ENCODE data around the gene CACNA1I. TPM values are rescaled to one million over a fixed set of nuclear protein-coding genes. Genes with fewer than 3 reads are reported as not detected.

The CACNA1I gene
- polyA plus RNA-seq, 1 donor, result 0.04 TPM

GRCh38 chr22:39684702-39685281 is 114.2 kb downstream of the CACNA1I start:
- H3K36me3 ChIP-seq (ENCODE audit: control insufficient read depth, insufficient read depth, low read length), result no peaks in the 10 kb centered on the region
- H3K9me3 ChIP-seq (ENCODE audit: control insufficient read depth, low read depth, low read length), result no peaks in the 10 kb centered on the region
- DNase-seq, result no peak
- WGBS (ENCODE audit: insufficient coverage, low lambda C conversion rate), result no CpG with 5 or more reads among the region's 12 CpGs
- no peak overlapping the region for H3K27ac ChIP-seq (ENCODE audit: low read length)
- H3K27me3 ChIP-seq (ENCODE audit: control insufficient read depth, insufficient read depth, low read length), result peaks cover 33% of the 10 kb centered on the region
- H3K4me3 ChIP-seq (ENCODE audit: low read length), result no peak overlapping the region
- peaks cover 2% of the 10 kb centered on the region for H3K4me1 ChIP-seq (ENCODE audit: control insufficient read depth, insufficient read depth, low read length)

DNA sequence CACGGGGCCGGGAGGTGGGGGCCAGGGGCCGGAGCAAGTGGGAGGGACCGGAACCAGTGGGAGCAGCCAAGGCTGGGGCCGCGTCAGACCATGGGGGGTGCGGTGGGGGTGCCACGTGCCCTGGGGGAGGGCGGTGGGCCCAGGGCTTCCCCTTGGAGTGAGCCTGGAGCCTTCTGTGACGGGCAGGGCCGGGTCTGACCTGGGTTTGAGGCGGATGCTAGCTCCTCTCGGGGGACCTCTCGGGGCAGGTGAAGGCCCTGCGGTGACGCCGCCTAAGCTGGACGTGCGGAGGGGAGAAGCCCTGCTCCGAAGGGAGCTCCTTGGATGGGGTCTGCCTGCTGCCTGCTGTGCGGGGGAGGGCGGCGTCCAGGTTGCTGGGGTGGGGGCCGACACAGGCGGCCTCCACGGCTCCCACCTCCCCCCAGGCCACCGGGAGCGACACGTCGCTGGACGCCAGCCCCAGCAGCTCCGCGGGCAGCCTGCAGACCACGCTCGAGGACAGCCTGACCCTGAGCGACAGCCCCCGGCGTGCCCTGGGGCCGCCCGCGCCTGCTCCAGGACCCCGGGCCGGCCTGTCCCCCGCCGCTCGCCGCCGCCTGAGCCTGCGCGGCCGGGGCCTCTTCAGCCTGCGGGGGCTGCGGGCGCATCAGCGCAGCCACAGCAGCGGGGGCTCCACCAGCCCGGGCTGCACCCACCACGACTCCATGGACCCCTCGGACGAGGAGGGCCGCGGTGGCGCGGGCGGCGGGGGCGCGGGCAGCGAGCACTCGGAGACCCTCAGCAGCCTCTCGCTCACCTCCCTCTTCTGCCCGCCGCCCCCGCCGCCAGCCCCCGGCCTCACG is 115.0 kb downstream of the CACNA1I start:
- H3K36me3 ChIP-seq (ENCODE audit: control insufficient read depth, insufficient read depth, low read length), result no peaks in the 10 kb centered on the region
- peaks cover 39% of the 10 kb centered on the region for H3K27me3 ChIP-seq (ENCODE audit: control insufficient read depth, insufficient read depth, low read length)
- no peak for DNase-seq
- H3K4me3 ChIP-seq (ENCODE audit: low read length), result no peak overlapping the region
- peaks cover 6% of the 10 kb centered on the region for H3K4me1 ChIP-seq (ENCODE audit: control insufficient read depth, insufficient read depth, low read length)
- no peaks in the 10 kb centered on the region for H3K9me3 ChIP-seq (ENCODE audit: control insufficient read depth, low read depth, low read length)
- no peak overlapping the region for H3K27ac ChIP-seq (ENCODE audit: low read length)
- no CpG with 5 or more reads among the region's 77 CpGs for WGBS (ENCODE audit: insufficient coverage, low lambda C conversion rate)

DNA sequence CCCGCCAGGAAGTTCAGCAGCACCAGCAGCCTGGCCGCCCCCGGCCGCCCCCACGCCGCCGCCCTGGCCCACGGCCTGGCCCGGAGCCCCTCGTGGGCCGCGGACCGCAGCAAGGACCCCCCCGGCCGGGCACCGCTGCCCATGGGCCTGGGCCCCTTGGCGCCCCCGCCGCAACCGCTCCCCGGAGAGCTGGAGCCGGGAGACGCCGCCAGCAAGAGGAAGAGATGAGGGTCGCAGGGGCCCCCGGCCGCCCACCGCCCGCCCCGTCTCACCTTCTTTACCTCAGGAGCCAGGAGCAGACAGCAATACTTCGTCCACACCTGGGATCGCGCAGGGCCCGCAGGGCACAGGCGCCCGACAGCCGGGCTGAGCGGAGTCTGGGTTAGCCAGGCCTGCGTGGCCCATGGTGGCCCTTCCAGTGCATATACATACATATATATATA is 115.6 kb downstream of the CACNA1I start:
- H3K4me1 ChIP-seq (ENCODE audit: control insufficient read depth, insufficient read depth, low read length), result peaks cover 6% of the 10 kb centered on the region
- H3K9me3 ChIP-seq (ENCODE audit: control insufficient read depth, low read depth, low read length), result no peaks in the 10 kb centered on the region
- DNase-seq, result no peak
- H3K27me3 ChIP-seq (ENCODE audit: control insufficient read depth, insufficient read depth, low read length), result peaks cover 44% of the 10 kb centered on the region
- H3K27ac ChIP-seq (ENCODE audit: low read length), result no peak overlapping the region
- WGBS (ENCODE audit: insufficient coverage, low lambda C conversion rate), result no CpG with 5 or more reads among the region's 39 CpGs
- H3K36me3 ChIP-seq (ENCODE audit: control insufficient read depth, insufficient read depth, low read length), result no peaks in the 10 kb centered on the region
- H3K4me3 ChIP-seq (ENCODE audit: low read length), result no peak overlapping the region

DNA sequence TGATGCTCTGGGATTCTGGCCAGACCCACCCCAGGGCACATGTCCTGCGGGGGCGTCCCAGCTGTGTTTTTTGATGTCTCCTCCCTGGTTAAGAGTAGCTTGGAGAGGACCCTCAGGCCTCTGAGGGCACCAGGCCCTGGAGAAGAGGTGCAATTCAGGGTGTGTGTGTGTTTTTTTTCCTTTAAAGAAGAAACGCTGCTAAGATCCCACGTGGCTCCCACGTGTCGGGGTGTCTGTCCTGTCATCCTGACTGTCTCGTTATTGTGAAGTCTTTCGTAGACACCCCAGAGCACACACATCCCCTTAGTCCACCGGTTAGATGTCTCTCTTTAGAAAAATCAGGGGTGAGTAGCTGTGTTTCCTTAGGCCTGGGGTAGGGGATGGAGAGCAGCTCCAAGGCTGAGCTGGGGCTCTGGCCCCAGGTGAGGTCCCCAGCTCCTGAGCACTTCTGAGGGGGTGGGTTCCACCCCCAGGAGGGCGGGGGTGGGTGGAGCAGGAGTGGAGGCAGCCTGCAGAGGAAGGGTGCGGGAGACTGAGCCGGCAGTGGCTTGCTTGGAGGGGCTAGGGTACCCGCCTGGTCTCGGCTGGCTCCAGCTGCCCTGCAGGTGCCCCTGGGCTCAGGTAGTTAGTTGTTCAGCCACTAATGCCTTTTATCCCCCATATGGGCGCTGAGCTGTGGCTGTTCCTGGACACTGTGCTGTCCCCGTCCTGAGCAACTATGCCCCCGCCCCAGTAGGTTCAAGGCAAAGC is 116.4 kb downstream of the CACNA1I start:
- no peaks in the 10 kb centered on the region for H3K36me3 ChIP-seq (ENCODE audit: control insufficient read depth, insufficient read depth, low read length)
- peaks cover 6% of the 10 kb centered on the region for H3K4me1 ChIP-seq (ENCODE audit: control insufficient read depth, insufficient read depth, low read length)
- peaks cover 51% of the 10 kb centered on the region for H3K27me3 ChIP-seq (ENCODE audit: control insufficient read depth, insufficient read depth, low read length)
- no CpG with 5 or more reads among the region's 17 CpGs for WGBS (ENCODE audit: insufficient coverage, low lambda C conversion rate)
- H3K9me3 ChIP-seq (ENCODE audit: control insufficient read depth, low read depth, low read length), result no peaks in the 10 kb centered on the region
- H3K4me3 ChIP-seq (ENCODE audit: low read length), result no peak overlapping the region
- DNase-seq, result no peak
- H3K27ac ChIP-seq (ENCODE audit: low read length), result no peak overlapping the region

DNA sequence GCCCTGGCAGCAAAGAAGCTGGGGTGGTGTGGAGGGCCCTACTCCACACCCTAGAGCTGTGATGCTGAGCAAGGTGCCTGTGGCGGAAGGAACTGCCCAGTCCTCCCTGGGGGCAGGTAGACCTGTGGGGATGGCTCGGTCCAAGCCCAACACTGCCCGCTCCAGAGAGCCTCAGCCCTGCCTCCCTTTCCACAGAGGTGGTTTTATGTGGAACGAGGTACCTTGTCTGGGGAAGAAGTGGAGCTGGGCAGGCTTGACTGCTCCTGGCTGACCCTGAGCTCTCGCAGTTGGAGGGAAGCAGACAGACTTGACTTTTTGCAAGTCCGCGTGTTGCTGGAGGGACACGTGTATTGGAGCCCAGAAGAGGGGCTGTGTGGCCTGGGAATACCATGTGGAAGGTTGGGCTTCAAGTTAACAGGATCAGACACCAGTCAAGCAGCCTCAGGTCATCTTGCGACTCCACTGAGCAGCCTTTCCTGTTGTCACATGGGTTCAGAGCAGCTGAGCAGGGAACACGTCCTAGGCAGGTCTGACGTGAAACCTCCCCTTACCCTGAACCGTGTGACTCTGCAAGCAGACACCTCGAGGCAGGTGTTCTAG is 117.7 kb downstream of the CACNA1I start:
- H3K4me3 ChIP-seq (ENCODE audit: low read length), result no peak overlapping the region
- no peak for DNase-seq
- peaks cover 6% of the 10 kb centered on the region for H3K4me1 ChIP-seq (ENCODE audit: control insufficient read depth, insufficient read depth, low read length)
- WGBS (ENCODE audit: insufficient coverage, low lambda C conversion rate), result no CpG with 5 or more reads among the region's 13 CpGs
- no peak overlapping the region for H3K27ac ChIP-seq (ENCODE audit: low read length)
- no peaks in the 10 kb centered on the region for H3K36me3 ChIP-seq (ENCODE audit: control insufficient read depth, insufficient read depth, low read length)
- no peaks in the 10 kb centered on the region for H3K9me3 ChIP-seq (ENCODE audit: control insufficient read depth, low read depth, low read length)
- H3K27me3 ChIP-seq (ENCODE audit: control insufficient read depth, insufficient read depth, low read length), result peaks cover 51% of the 10 kb centered on the region

DNA sequence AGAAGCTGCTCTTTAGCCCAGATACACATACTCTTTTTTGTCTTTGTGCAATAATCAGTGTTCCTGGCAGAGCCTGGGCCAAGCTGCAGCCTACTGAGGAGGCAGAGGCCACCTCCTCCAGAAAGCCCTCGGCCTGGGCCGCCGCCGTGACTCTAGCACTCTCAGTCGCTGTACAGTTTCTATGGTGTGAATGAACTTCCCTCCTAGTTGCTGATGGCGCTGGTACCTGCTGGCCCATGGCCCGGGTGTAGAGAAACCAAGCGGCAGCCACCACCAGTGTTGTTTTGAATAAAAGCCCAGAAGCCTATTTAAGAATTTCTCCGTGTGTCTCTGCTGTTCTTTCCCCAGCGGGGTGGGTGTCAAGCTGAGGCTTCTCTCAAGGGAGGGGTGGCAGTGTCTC is 118.9 kb downstream of the CACNA1I start:
- Histone ChIP-seq H3K4me1 (ENCODE audit: control insufficient read depth, insufficient read depth, low read length) (peaks cover 6% of the 10 kb centered on the region), H3K4me3 (ENCODE audit: low read length) (no peak overlapping the region), H3K36me3 (ENCODE audit: control insufficient read depth, insufficient read depth, low read length) (no peaks in the 10 kb centered on the region), H3K27me3 (ENCODE audit: control insufficient read depth, insufficient read depth, low read length) (peaks cover 45% of the 10 kb centered on the region), H3K27ac (ENCODE audit: low read length) (no peak overlapping the region), H3K9me3 (ENCODE audit: control insufficient read depth, low read depth, low read length) (no peaks in the 10 kb centered on the region)
- DNase-seq, result no peak
- WGBS (ENCODE audit: insufficient coverage, low lambda C conversion rate), result no CpG with 5 or more reads among the region's 10 CpGs

- Histone ChIP-seq H3K36me3 (ENCODE audit: control insufficient read depth, insufficient read depth, low read length) (no peaks in the 10 kb centered on the region), H3K4me3 (ENCODE audit: low read length) (no peak overlapping the region), H3K27ac (ENCODE audit: low read length) (no peak overlapping the region), H3K9me3 (ENCODE audit: control insufficient read depth, low read depth, low read length) (no peaks in the 10 kb centered on the region), H3K27me3 (ENCODE audit: control insufficient read depth, insufficient read depth, low read length) (peaks cover 36% of the 10 kb centered on the region), H3K4me1 (ENCODE audit: control insufficient read depth, insufficient read depth, low read length) (peaks cover 4% of the 10 kb centered on the region)
- DNase-seq, result no peak
- WGBS (ENCODE audit: insufficient coverage, low lambda C conversion rate), result no CpG with 5 or more reads among the region's 25 CpGs
Measured at GRCh38 chr22:39690881-39691605, 120.5 kb downstream of the CACNA1I start.

- Histone ChIP-seq H3K27me3 (ENCODE audit: control insufficient read depth, insufficient read depth, low read length) (peaks cover 21% of the 10 kb centered on the region), H3K27ac (ENCODE audit: low read length) (no peak overlapping the region), H3K36me3 (ENCODE audit: control insufficient read depth, insufficient read depth, low read length) (no peaks in the 10 kb centered on the region), H3K4me3 (ENCODE audit: low read length) (no peak overlapping the region), H3K4me1 (ENCODE audit: control insufficient read depth, insufficient read depth, low read length) (peaks cover 4% of the 10 kb centered on the region), H3K9me3 (ENCODE audit: control insufficient read depth, low read depth, low read length) (no peaks in the 10 kb centered on the region)
- WGBS (ENCODE audit: insufficient coverage, low lambda C conversion rate), result 55% methylated on average over 4 of the region's 14 CpGs
- no peak for DNase-seq
Measured at GRCh38 chr22:39693943-39694500, 123.5 kb downstream of the CACNA1I start.

GRCh38 chr22:39697790-39698430 is 127.4 kb downstream of the CACNA1I start:
- no peak overlapping the region for H3K27ac ChIP-seq (ENCODE audit: low read length)
- H3K4me3 ChIP-seq (ENCODE audit: low read length), result no peak overlapping the region
- no peaks in the 10 kb centered on the region for H3K9me3 ChIP-seq (ENCODE audit: control insufficient read depth, low read depth, low read length)
- no CpG with 5 or more reads among the region's 14 CpGs for WGBS (ENCODE audit: insufficient coverage, low lambda C conversion rate)
- H3K27me3 ChIP-seq (ENCODE audit: control insufficient read depth, insufficient read depth, low read length), result no peaks in the 10 kb centered on the region
- DNase-seq, result no peak
- no peaks in the 10 kb centered on the region for H3K4me1 ChIP-seq (ENCODE audit: control insufficient read depth, insufficient read depth, low read length)
- no peaks in the 10 kb centered on the region for H3K36me3 ChIP-seq (ENCODE audit: control insufficient read depth, insufficient read depth, low read length)
